ENCODE measurements around the gene RANBP1. TPM values are rescaled to one million over a fixed set of nuclear protein-coding genes. Genes with fewer than 3 reads are reported as not detected.

Gene RANBP1
- total RNA-seq, 1 donor from 2014 or later: 213 TPM

DNA sequence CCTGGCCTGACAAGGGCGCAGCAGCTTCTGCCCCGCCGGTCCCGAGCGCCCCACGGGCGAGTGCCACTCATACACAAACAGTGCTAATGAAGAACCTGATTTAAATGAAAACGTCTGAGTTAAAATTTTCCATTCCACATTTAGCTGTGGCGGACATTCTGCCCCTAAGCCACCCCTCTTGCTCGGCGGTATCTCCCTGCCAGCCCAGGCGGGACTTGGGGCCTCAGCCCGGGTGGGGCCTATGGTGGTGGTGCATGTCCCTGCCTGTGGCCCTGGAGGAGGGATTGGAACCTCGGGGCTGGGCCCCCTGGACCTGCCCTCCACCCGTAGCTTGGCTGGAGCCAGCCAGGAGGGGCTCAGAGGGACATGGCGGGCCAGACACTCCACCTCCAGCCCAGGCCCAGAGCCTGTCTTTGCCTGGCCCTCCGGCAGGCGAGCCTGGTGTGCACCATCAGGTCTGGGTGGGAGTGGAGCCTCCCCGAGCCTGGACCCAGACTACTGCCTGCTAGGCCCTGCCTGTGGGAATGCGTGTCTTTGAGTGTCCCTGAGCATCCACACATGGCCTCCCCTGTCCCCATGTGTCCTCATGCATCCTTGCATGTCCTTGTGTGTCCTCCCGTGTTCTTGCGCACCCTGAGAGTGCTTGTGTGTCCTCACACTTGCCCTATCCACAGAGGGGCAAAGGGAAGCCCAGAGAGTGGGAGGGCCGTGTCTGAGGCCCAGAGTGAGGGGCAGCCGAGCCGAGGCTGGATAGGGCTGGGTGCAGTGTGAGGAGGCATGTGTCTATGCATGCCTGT lies 20.1 kb downstream of the RANBP1 start:
- DNase-seq (ENCODE audit: low read depth, low spot score): no peak

GRCh38 chr22:20136603-20136873 lies 20.6 kb downstream of the RANBP1 start:
- DNase-seq (ENCODE audit: low read depth, low spot score): no peak

- DNase-seq (ENCODE audit: low read depth, low spot score): no peak
Observed at GRCh38 chr22:20137113-20137512, 21.2 kb downstream of the RANBP1 start.

GRCh38 chr22:20137671-20138416 lies 21.9 kb downstream of the RANBP1 start:
- no peak for DNase-seq (ENCODE audit: low read depth, low spot score)

DNA sequence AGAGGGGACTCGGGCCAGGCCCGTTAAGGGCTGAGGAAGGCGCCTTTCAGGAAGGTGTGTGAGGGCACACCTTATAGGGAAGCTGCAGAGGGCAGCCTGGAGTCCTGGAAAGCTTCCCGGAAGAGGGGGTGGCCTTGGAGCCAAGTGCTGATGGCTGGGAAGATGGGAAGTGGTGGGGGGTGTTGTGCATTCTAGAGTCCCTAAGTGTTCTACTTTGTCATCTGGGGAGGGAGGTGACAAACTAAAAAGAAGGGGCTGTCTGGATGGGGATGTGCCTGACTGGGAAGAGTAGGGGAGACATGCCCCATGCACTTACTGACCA lies 22.5 kb downstream of the RANBP1 start:
- DNase-seq (ENCODE audit: low read depth, low spot score): no peak

- DNase-seq (ENCODE audit: low read depth, low spot score): no peak
Observed at GRCh38 chr22:20138868-20139267, 23.0 kb downstream of the RANBP1 start.

DNA sequence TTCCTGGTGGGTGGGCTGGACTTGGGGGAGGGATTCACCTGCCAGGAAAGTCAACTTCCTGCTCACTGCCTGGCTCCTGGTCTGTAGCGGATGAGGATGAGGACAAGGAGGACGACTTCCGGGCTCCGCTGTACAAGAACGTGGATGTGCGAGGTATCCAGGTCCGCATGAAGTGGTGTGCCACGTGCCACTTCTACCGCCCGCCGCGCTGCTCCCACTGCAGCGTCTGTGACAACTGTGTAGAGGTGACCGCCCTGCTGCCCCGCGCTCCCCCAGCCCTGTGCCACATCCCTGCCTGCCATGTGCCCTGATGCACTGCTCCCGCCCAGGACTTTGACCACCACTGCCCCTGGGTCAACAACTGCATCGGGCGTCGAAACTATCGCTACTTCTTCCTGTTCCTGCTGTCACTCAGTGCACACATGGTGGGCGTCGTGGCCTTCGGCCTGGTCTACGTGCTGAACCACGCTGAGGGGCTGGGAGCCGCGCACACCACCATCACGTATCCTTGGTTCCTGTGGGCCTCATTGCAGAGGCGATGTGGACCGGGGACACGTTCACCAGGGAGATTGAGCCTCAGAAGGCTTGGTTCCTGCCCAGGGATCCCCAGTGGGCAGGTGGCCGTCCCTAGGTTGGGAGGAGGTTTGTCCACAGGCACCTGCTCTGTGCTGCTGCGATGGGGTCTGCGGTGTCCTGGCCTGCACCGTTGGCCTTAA lies 23.6 kb downstream of the RANBP1 start:
- DNase-seq (ENCODE audit: low read depth, low spot score): no peak

DNA sequence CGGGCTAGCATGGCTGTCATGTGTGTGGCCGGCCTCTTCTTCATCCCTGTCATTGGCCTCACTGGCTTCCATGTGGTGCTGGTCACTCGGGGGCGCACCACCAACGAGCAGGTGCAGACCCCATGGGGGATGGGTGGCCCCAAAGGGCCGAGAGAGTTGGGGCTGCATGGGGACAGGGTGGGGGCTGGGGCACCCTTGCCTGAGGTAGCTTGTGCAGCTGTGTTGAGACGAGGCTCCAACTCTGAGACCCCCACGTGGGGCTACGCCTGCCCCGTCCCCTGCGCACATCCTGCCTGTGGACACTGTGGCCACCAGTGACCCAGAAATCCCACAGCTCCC lies 24.2 kb downstream of the RANBP1 start:
- no peak for DNase-seq (ENCODE audit: low read depth, low spot score)

DNA sequence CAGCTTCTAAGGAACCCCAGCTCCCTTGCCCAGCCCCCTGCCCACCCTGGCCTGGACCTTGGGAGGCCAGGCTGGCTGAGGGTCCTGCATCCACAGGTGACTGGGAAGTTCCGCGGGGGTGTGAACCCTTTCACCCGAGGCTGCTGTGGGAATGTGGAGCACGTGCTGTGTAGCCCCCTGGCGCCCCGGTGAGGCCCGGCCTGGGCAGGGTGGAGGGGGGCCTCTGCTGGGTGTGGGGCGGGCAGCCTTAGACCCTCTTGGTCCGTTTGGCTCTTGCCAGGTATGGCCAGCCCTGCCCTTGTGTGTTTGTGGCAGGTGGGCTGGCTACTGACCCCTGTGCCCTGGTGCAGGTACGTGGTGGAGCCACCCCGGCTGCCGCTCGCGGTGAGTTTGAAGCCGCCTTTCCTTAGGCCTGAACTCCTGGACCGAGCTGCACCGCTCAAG lies 24.6 kb downstream of the RANBP1 start:
- no peak for DNase-seq (ENCODE audit: low read depth, low spot score)

- DNase-seq (ENCODE audit: low read depth, low spot score): no peak
Observed at GRCh38 chr22:20141186-20142077, 25.5 kb downstream of the RANBP1 start.

GRCh38 chr22:20142711-20143621 lies 27.1 kb downstream of the RANBP1 start:
- no peak for DNase-seq (ENCODE audit: low read depth, low spot score)

DNA sequence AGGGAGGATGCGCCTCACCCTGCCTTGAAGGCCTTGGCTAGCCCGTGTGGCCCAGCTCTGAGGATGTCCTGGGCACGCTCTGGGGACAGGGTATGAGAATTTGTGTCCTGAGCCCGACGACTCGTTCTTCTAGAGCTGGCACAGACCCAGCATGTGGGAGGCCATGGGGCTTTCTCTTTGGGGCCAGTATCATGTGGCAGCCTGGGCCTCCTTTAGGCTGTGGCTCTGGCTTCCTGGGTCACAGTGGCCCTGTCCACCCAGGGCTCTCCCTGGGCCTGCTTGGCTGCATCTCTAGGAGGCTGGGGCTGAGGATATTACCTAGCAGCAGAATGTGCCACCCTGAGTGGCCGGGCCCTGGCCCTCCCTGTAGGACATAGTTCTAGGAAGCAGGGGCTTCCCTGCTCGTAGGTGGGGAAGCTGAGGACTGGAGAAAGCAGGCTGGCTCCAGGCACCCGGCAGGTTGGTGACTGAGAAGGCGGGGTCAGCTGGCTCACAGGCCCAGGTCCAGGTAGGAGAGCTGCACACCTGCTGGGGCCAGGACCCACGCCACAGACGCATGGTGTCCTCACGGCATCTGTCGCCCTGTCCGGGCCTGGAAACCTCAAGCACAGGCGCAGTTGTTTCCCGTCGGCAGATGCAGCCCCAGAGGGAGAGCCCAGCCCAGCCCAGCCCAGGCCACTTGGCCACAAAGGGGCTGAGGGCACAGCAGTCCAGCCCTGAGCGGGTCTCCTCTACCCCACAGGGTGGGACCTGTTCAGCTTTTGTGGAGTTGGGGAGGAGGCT lies 28.2 kb downstream of the RANBP1 start:
- no peak for DNase-seq (ENCODE audit: low read depth, low spot score)

DNA sequence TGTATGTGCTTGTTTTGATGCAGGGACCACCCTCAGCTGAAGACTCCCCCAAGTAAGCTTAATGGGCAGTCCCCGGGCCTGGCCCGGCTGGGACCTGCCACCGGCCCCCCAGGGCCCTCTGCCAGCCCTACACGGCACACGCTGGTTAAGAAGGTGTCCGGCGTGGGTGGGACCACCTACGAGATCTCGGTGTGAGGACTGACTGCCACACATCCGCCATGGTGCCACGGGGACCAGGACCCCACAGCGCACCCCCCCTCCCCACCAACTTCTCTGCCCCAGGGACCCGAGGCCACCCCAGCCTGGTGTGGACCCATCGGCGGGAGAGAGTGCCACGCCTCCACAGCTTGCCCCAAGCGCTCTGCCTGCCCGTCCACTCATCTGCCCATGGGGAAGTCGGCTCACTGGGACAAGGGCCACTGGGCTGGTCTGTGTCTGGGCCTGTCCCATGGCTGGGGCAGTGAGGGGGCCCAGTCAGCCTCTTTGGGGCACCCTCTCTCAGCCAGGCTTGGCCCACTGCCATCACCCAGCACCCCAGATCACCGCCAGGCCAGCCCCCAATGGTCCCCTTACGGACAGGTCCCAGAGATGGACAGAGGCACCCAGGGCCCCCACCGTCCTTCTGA lies 29.4 kb downstream of the RANBP1 start:
- no peak for DNase-seq (ENCODE audit: low read depth, low spot score)

GRCh38 chr22:20145832-20146223 lies 29.9 kb downstream of the RANBP1 start:
- DNase-seq (ENCODE audit: low read depth, low spot score): no peak

GRCh38 chr22:20146777-20147176 lies 30.9 kb downstream of the RANBP1 start:
- no peak for DNase-seq (ENCODE audit: low read depth, low spot score)

DNA sequence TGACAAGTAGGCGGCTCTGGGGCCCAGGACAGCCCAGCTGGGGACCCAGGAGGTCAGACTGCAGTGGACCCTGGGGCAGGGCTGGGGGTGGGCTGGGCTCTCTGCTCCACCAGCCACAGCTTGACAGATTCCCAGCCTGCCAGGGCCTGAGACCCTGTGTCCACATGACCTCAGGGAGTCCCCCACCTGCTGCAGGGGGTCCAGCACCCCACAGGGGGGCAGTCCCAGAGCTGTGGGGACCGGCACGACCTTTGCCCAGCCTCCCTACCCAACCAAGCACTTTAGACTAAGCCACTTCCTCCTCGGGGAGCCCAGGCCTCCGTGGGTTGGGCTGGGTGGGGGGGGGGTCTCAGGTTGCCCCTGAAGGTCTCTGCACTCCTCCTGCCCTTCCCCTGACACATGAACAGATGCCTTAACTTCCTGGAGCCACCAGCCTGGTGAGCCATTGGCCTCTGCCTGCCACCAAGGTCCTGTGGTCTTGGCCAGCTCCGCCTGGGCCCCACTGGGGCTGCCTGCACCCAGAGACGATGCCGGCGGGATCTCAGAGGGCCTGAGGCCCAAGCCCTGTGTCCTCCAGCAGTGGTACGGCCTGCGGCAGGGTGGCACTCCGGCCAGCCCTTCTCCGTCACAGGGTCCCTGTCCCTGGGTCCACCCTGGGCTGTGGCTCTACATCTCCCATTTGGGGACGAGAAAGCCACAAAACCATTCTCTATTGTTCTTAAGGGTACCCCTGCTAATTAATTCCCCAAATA lies 31.5 kb downstream of the RANBP1 start:
- no peak for DNase-seq (ENCODE audit: low read depth, low spot score)

DNA sequence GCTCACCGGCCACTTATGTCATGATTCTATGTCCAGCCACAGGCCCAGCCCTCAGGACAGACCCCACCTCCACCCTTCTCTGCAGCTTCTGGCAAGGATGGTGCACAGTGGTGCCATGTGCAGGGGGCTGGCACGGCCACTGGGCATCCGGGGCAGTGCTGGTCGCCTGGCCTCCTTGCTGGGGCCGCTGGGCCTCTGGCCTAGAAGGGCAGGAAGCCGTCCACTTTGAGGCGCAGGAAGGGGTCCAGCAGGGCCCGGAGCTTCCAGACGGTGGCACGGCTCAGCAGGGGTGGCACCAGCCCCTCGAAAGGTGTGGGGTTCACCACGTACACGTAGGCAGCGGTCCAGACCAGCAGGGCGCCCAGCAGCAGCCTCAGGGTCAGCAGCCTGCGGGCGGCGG lies 32.5 kb downstream of the RANBP1 start:
- no peak for DNase-seq (ENCODE audit: low read depth, low spot score)

All from pulmonary artery endothelial cell (primary cell).